ENCODE results near the gene PVRIG. TPM values are rescaled to one million over a fixed set of nuclear protein-coding genes. Genes with fewer than 3 reads are reported as not detected.

Gene PVRIG
- total RNA-seq, 4 donors from 2014 or later, result 0.27 TPM; not detected in 3

GRCh38 chr7:100173806-100174495 is 45.8 kb upstream of the PVRIG start:
- Histone ChIP-seq H3K27ac (no peak overlapping the region), H3K36me3 (no peaks in the 10 kb centered on the region), H3K27me3 (peaks cover 40% of the 10 kb centered on the region), H3K4me3 (no peak overlapping the region), H3K9me3 (no peaks in the 10 kb centered on the region), H3K4me1 (peaks cover 0 to 40% (median 9%) of the 10 kb centered on the region in 3 donors)
- no peak for ATAC-seq
- TF ChIP-seq POLR2AphosphoS5 (IDR thresholded peaks at IDR 0.05), result no peak
- WGBS, 2 donors (ENCODE audit: low coverage in 1 of 2), result 90% methylated on average over 2 of the region's 11 CpGs; no CpG with 5 or more reads in 1 of the 2 donors

DNA sequence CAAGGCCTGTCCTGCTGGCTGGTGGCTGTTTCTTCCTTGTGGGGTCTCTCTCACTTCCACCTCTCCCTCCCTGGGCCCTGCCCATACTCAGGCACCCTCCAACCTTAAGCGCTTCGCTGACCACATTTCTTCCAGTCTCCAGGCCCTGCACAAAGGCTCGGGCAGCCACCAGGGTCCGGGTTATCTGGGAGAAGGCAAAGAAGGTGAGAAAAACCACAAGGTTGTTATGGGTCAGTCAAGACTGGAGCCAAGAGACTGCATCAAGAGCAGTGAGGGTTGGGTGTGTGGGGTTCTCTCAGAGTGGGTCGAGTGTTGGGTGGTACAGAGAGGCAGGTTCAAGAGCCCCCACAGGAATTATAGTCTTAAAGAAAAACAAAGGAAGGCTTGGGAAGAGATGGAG is 45.2 kb upstream of the PVRIG start:
- ATAC-seq, result no peak
- H3K27ac ChIP-seq, result no peak overlapping the region
- WGBS, 2 donors (ENCODE audit: low coverage in 1 of 2), result 67 to 70% methylated on average over 1 to 2 of the region's 5 CpGs
- TF ChIP-seq CTCF (IDR thresholded peaks at IDR 0.05) (no peak), POLR2A (IDR thresholded peaks at IDR 0.05) (no peak), POLR2AphosphoS5 (IDR thresholded peaks at IDR 0.05) (no peak), EP300 (IDR thresholded peaks at IDR 0.05) (no peak)
- H3K4me1 ChIP-seq, result peaks cover 0 to 35% (median 9%) of the 10 kb centered on the region in 3 donors
- no peak overlapping the region for H3K4me3 ChIP-seq
- no peaks in the 10 kb centered on the region for H3K9me3 ChIP-seq
- H3K27me3 ChIP-seq, result peaks cover 40% of the 10 kb centered on the region
- no peaks in the 10 kb centered on the region for H3K36me3 ChIP-seq

GRCh38 chr7:100175296-100175935 is 44.3 kb upstream of the PVRIG start:
- Histone ChIP-seq H3K9me3 (no peaks in the 10 kb centered on the region), H3K4me3 (no peak overlapping the region), H3K36me3 (no peaks in the 10 kb centered on the region), H3K27me3 (peaks cover 35% of the 10 kb centered on the region), H3K4me1 (peaks cover 0 to 35% (median 9%) of the 10 kb centered on the region in 3 donors), H3K27ac (no peak overlapping the region)
- ATAC-seq, result no peak
- TF ChIP-seq CTCF (IDR thresholded peaks at IDR 0.05) (no peak), POLR2AphosphoS5 (IDR thresholded peaks at IDR 0.05) (no peak), POLR2A (IDR thresholded peaks at IDR 0.05) (no peak), EP300 (IDR thresholded peaks at IDR 0.05) (no peak)
- WGBS, 2 donors (ENCODE audit: low coverage in 1 of 2), result 96 to 98% methylated on average over 3 to 10 of the region's 14 CpGs

- Histone ChIP-seq H3K36me3 (no peaks in the 10 kb centered on the region), H3K4me3 (peak overlapping the region; percentile 12 to 48), H3K9me3 (no peaks in the 10 kb centered on the region), H3K27me3 (peaks cover 26% of the 10 kb centered on the region), H3K27ac (peak overlapping the region in 3 of 4 donors; percentile 48 to 69 (median 63)), H3K4me1 (peaks cover 0 to 29% (median 9%) of the 10 kb centered on the region in 3 donors)
- ATAC-seq, result no peak
- TF ChIP-seq EP300 (IDR thresholded peaks at IDR 0.05) (no peak), POLR2AphosphoS5 (IDR thresholded peaks at IDR 0.05) (no peak), POLR2A (IDR thresholded peaks at IDR 0.05) (no peak), CTCF (IDR thresholded peaks at IDR 0.05) (no peak)
- WGBS, 2 donors (ENCODE audit: low coverage in 1 of 2), result 38 to 54% methylated on average over 4 to 8 of the region's 14 CpGs
Measured at GRCh38 chr7:100176096-100177044, 43.4 kb upstream of the PVRIG start.
